Anterior cingulate cortex (tissue), 58 donors: Measurements from ENCODE around the gene OR1S1.
"Not testable (repeated sequence)": the region's sequence is repeated elsewhere in the genome, so short reads cannot be mapped to it uniquely, and the experiment has no call there.

Experiments used
- DNase-seq, 58 donors: peaks; one replicate each; lab custom pipeline; 2025; lab: John Stamatoyannopoulos, UW

The OR1S1 gene

DNA sequence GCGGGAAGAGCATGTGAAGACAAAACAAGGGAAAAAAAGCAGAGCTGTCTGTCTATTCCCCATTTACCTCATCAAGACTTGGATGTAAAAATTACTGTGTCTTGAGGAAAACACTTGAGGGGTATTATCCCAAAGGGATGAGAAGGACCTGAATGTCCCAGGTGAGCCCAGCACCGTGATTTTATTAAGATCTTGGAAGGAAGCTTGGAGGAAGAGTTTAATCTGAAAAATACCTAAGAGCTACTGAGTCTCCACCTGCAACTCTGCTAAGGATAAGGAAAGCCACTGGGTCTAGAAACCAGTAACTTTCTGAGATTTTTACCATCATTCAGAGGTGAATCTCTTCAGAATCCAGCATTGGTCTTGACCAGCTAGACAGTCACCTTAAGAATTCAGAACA, at the start of gene OR1S1:
Gene OR1S1 (plus strand): TSS at position 301 of the 400 bp plus-strand sequence.
- not testable (repeated sequence) for DNase-seq

DNA sequence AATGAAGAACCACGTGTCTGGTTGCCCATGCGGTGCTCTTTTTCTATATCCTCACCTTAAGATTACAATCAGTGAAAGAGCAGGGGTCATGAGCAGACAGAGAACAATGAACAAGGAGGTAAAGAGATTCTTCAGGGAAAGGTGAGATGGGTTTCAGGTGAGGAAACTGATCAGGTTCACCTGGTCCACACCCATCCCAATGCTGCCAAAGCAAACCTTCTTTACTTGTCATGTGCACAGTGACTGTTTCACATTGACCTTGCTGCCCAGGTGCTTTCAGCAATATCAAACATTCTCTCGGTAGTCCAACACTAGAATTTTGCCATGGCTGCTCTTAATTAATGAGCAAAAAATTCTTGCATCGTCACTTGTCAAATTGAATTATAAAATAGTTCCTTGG, 48.1 kb upstream of the OR1S1 start:
- no peak for DNase-seq

DNA sequence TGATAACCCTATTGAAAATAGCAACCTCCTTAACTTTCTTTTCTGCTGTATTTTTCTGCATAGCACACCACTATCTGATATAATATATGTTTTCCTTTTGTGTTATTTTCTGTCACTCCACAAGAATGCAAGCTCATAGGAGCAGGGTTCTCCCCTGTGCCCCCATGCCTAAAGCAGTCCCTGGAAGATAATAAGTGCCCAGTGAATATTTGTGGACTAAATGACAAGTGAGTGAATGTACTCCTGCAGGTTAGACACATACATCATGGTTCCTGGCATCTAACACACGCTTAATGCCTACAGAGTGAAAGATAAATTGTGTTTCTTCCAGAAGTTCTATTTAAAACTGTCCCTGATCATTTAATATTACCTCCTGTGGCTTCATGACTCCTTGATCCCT, 47.5 kb upstream of the OR1S1 start:
- DNase-seq: no peak

GRCh38 chr11:58165504-58166106, 46.9 kb upstream of the OR1S1 start:
- DNase-seq: no peak

DNA sequence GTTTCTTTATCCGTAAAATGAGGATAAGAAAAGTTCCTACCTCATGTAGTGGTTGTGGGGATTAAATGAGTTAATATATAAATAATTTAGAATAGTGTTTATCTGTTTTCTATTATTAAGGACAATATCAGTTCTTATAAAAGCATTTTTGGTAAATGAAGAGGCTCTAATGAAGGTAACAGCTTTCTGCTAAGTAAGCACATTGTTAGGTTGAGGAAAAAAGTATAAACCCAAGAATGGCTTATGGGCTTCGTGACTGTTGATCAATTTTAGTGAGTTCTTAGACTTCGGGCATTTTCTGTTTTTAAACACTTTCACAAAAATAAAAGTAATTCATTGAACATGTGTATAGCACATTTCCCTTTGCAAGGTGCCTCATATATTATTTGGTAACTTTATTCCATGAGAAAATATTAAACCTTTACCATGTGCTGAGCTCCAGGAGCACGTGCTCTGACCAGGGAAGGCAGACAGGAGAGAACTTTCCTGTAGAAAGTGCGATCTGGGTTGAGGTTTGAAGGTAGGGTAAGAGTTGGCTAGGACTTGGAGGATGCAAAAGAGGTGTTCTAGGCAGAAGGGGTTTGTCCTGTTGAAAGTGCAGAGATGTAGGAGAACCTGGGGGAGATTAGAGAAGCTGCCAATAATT, 35.0 kb upstream of the OR1S1 start:
- DNase-seq: no peak

- DNase-seq: no peak
These were observed 34.1 kb upstream of the OR1S1 start for GRCh38 chr11:58178444-58178843.

GRCh38 chr11:58179648-58180047, 32.9 kb upstream of the OR1S1 start:
- DNase-seq: no peak

- no peak for DNase-seq
These were observed 25.6 kb upstream of the OR1S1 start for GRCh38 chr11:58186938-58187337.

- no peak for DNase-seq
These were observed 23.8 kb upstream of the OR1S1 start, which contains the start of gene OR9Q2 for GRCh38 chr11:58188770-58189169. Gene OR9Q2, plus strand, starts transcription at chr11:58189070. Its CDS starts 1,421 bp downstream, at chr11:58190491.

DNA sequence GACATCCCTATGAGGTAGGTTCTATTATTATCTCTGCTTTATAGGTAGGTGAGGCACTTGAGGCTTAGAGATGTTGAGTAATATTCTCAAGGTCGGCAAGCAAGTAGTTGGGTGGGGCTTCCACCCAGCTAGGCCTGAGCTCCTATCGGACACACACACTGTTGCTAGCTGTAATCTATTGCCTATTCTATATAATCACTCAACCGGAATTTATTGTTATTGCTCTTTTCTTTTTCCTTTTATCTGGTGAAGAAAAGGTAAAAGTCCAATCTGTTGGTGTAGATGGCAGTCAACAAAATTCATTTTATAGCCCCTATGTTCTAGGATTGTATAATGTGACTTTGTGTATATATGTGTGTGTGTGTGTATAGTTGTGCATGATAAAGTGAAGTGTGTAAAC, 20.3 kb upstream of the OR1S1 start:
- no peak for DNase-seq

GRCh38 chr11:58193391-58193790, 19.1 kb upstream of the OR1S1 start:
- DNase-seq: no peak

DNA sequence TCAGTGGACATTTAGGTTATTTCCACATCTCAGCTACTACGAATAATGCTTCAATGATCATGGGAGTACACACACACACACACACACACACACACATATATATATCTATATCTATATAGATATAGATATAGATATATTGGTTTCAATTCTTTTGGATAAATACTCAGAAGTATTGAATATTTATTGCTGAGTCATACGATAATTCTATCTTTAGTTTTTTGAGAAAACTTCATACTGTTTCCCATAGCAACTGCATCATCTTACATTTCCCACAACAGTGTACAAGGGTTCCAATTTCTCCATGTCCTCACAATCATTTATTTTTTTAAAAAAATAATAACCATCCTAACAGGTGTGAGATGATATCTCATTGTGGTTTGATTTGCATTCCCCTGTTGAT, 16.6 kb upstream of the OR1S1 start:
- no peak for DNase-seq

GRCh38 chr11:58199271-58199670, 13.2 kb upstream of the OR1S1 start:
- no peak for DNase-seq

GRCh38 chr11:58204042-58204441, 8.5 kb upstream of the OR1S1 start, which contains the start of gene OR1S2:
Gene OR1S2, minus strand, starts transcription at chr11:58204142. Its CDS starts 0 bp downstream, at chr11:58204142.
- no peak for DNase-seq

DNA sequence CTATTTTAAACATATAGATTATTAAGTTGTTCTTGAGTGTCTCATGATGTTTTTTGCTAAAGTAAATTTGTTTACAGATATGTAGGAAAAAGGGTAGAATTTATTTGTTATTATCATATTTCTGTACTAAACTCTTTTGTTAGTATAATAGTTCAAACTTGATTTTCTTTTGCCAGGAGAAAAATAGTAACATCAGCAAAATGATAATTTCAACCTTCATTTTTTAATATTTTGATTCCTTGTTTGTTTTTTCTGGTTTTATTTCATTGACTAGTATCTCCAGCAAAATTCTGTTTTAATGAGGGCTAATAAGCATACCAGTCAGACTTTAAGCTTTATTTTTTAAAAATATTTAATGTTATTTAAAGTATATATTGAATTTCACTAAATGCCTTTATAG, 4.0 kb downstream of the OR1S1 start:
- no peak for DNase-seq

GRCh38 chr11:58222721-58223120, 10.2 kb downstream of the OR1S1 start:
- DNase-seq: no peak

GRCh38 chr11:58227956-58228615, 15.6 kb downstream of the OR1S1 start:
- DNase-seq: no peak

GRCh38 chr11:58243954-58244353, 31.4 kb downstream of the OR1S1 start:
- no peak for DNase-seq

GRCh38 chr11:58254936-58255335, 42.4 kb downstream of the OR1S1 start:
- DNase-seq: no peak

DNA sequence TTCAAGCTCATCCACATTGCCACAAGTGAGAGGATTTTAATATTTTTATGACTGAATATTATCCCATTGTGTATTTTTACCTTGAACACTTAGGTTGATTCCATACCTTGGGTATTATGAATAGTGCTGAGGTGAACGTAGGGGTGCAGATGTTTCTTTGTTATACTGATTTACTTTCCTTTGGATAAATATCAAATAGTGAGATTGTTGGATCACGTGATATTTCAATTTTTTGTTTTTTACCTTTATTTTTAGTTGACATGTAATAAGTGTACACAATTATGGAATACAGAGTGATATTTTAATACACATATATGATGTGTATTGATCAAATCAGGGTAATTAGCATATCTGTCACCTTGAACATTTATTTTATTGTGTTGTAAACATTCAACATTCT, 47.5 kb downstream of the OR1S1 start:
- DNase-seq: no peak
